ENCODE data around the gene OXER1.

The OXER1 gene

GRCh38 chr2:42793334-42794270, 29.7 kb upstream of the OXER1 start:
- DNase-seq (ENCODE audit: low spot score), result no peak

GRCh38 chr2:42792583-42793333, 28.8 kb upstream of the OXER1 start, which contains the start of gene HAAO:
Gene HAAO, minus strand, starts transcription at chr2:42792583. Its CDS starts 47 bp downstream, at chr2:42792536.
- no peak for DNase-seq (ENCODE audit: low spot score)

GRCh38 chr2:42792087-42792582, 28.2 kb upstream of the OXER1 start:
- DNase-seq (ENCODE audit: low spot score), result no peak

GRCh38 chr2:42791606-42792005, 27.7 kb upstream of the OXER1 start:
- DNase-seq (ENCODE audit: low spot score), result no peak

- no peak for DNase-seq (ENCODE audit: low spot score)
Observed at GRCh38 chr2:42789751-42790150, 25.8 kb upstream of the OXER1 start.

- no peak for DNase-seq (ENCODE audit: low spot score)
Observed at GRCh38 chr2:42788882-42789281, 24.9 kb upstream of the OXER1 start.

GRCh38 chr2:42788478-42788793, 24.5 kb upstream of the OXER1 start:
- no peak for DNase-seq (ENCODE audit: low spot score)

GRCh38 chr2:42787788-42788477, 24.0 kb upstream of the OXER1 start:
- DNase-seq (ENCODE audit: low spot score), result no peak

GRCh38 chr2:42787424-42787787, 23.5 kb upstream of the OXER1 start:
- no peak for DNase-seq (ENCODE audit: low spot score)

- no peak for DNase-seq (ENCODE audit: low spot score)
Observed at GRCh38 chr2:42786561-42787345, 22.8 kb upstream of the OXER1 start.

GRCh38 chr2:42784204-42784880, 20.4 kb upstream of the OXER1 start:
- no peak for DNase-seq (ENCODE audit: low spot score)

GRCh38 chr2:42783511-42783910, 19.6 kb upstream of the OXER1 start:
- no peak for DNase-seq (ENCODE audit: low spot score)

GRCh38 chr2:42781181-42781580, 17.2 kb upstream of the OXER1 start:
- DNase-seq (ENCODE audit: low spot score), result no peak

GRCh38 chr2:42777883-42778805, 14.2 kb upstream of the OXER1 start:
- no peak for DNase-seq (ENCODE audit: low spot score)

- DNase-seq (ENCODE audit: low spot score), result no peak
Observed at GRCh38 chr2:42775810-42776209, 11.9 kb upstream of the OXER1 start.

GRCh38 chr2:42775186-42775585, 11.3 kb upstream of the OXER1 start:
- no peak for DNase-seq (ENCODE audit: low spot score)

- DNase-seq (ENCODE audit: low spot score), result no peak
Observed at GRCh38 chr2:42771546-42772153, 7.7 kb upstream of the OXER1 start.

- peak; percentile 74 for DNase-seq (ENCODE audit: low spot score)
Observed at GRCh38 chr2:42770288-42771131, 6.6 kb upstream of the OXER1 start.
